GM11168 (cell line): ENCODE measurements around the gene MOG.

Experiments
- in situ Hi-C: fragments of 300-500 bp; cut with MboI; formaldehyde crosslinking; loops from one replicate; pipeline ENCODE4 v1.12.0; 2022; ENCODE audit warnings: low sequenced_read_pairs; ENCODE audit not compliant: unreplicated experiment

MOG gene

GRCh38 chr6:29673161-29673560 is 16.3 kb downstream of the MOG start:
- in situ Hi-C loops = no loop called here

- in situ Hi-C loops = no loop called here
Observed at GRCh38 chr6:29674008-29674407, 17.1 kb downstream of the MOG start.

GRCh38 chr6:29675561-29675960 is 18.7 kb downstream of the MOG start:
- in situ Hi-C loops = no loop called here

- in situ Hi-C loops = no loop called here
Observed at GRCh38 chr6:29676981-29677601, 20.2 kb downstream of the MOG start.

GRCh38 chr6:29678114-29678513 is 21.2 kb downstream of the MOG start:
- in situ Hi-C loops = no loop called here

GRCh38 chr6:29679962-29680361 is 23.1 kb downstream of the MOG start:
- in situ Hi-C loops = no loop called here

GRCh38 chr6:29680416-29680815 is 23.5 kb downstream of the MOG start:
- in situ Hi-C loops = no loop called here

- in situ Hi-C loops = no loop called here
Observed at GRCh38 chr6:29680904-29681303, 24.0 kb downstream of the MOG start, which contains the start of gene ZFP57. TSS of gene ZFP57 (minus strand) at chr6:29681152. CDS start at chr6:29677003, 4,149 bp downstream.

- in situ Hi-C loops = no loop called here
Observed at GRCh38 chr6:29681811-29682210, 24.9 kb downstream of the MOG start.

GRCh38 chr6:29685718-29686326 is 28.9 kb downstream of the MOG start:
- in situ Hi-C loops = no loop called here

- in situ Hi-C loops = no loop called here
Observed at GRCh38 chr6:29694637-29695036, 37.7 kb downstream of the MOG start.

- in situ Hi-C loops = no loop called here
Observed at GRCh38 chr6:29696147-29697125, 39.5 kb downstream of the MOG start.

GRCh38 chr6:29702519-29703103 is 45.7 kb downstream of the MOG start:
- in situ Hi-C loops = no loop called here

GRCh38 chr6:29705389-29706231 is 48.7 kb downstream of the MOG start:
- in situ Hi-C loops = no loop called here

GRCh38 chr6:29708432-29709179 is 51.7 kb downstream of the MOG start:
- in situ Hi-C loops = no loop called here

- in situ Hi-C loops = no loop called here
Observed at GRCh38 chr6:29709188-29709587, 52.3 kb downstream of the MOG start.

- in situ Hi-C loops = no loop called here
Observed at GRCh38 chr6:29710281-29710941, 53.5 kb downstream of the MOG start.

- in situ Hi-C loops = no loop called here
Observed at GRCh38 chr6:29720863-29721262, 64.0 kb downstream of the MOG start.
